GM18508 (cell line): ENCODE results near the gene ZC3HAV1.
"Not testable (repeated sequence)": the region's sequence is repeated elsewhere in the genome, so short reads cannot be mapped to it uniquely, and the experiment has no call there.

ENCODE experiments used
- ATAC-seq: cut with Tn5 transposase; IDR thresholded peaks from one replicate; pipeline ENCODE4 v1.9.1; 2021; ENCODE audit warnings: moderate number of reproducible peaks; ENCODE audit not compliant: insufficient read depth, unreplicated experiment

Gene ZC3HAV1

GRCh38 chr7:139109188-139109982 is at the start of gene ZC3HAV1:
TSS of gene ZC3HAV1 (minus strand) at chr7:139109720. CDS start at chr7:139109331, 389 bp downstream.
- peak; percentile 45 for ATAC-seq

DNA sequence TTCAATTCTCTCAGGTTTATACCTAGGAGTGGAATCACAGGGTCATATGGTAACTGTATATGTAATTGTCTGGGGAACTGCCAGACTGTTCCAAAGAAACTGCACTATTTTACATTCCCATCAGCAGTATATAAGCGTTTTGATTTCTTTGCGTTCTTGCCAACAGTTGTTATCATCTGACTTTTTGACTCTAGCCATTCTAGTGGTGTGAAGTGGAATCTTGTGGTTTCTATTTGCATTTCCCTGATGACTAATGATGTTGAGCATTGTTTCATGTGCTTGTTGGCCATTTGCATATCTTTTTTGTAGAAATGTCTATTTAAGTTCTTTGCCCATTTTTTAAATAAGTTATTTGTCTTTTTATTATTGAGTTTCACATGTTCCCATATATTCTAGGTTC is 44.3 kb upstream of the ZC3HAV1 start:
- no peak for ATAC-seq

GRCh38 chr7:139152149-139152548 is 42.6 kb upstream of the ZC3HAV1 start:
- no peak for ATAC-seq

GRCh38 chr7:139139150-139139549 is 29.6 kb upstream of the ZC3HAV1 start:
- ATAC-seq = no peak

GRCh38 chr7:139133335-139134139 is 24.0 kb upstream of the ZC3HAV1 start:
- peak; percentile 72 for ATAC-seq

DNA sequence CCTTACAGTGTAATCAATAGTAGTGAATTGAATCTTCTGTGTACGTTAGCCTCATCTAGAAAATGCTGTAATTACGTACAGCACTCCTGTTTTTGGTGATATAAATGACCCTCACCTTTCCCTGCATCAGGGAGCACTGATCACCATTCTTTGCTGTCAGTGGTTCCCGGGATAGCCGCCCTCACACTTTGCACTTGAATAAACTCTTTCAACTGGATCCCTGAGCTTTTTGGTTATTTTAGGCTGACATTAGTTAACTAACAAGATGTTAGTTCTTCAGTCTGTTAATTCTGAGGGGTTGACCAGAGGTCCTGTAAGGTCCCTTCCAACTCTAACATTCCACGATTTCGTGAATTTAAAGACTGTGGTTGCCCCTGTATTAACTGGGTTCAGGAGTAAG is 23.4 kb upstream of the ZC3HAV1 start:
- ATAC-seq = no peak

- ATAC-seq = peak; percentile 32
These were observed 22.1 kb upstream of the ZC3HAV1 start for GRCh38 chr7:139131601-139132041.

- not testable (repeated sequence) for ATAC-seq
These were observed 20.3 kb upstream of the ZC3HAV1 start for GRCh38 chr7:139129814-139130213.

DNA sequence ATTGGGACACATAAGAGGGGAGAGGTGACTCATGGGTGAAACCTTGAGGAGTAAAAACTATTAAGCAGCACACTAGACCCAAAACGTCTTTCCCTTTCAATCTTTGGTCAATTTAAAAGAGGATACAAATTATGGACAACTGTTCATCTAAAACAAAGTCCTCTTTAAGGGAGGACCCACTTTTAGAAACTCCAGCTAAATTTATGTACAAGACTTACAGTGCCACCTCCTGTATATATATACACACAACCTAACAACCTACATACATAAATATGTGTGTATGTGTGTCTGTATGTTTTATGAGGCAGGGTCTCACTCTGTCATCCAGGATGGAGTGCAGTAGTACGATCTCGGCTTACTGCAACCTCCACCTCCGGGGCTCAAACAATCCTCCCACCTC is 18.1 kb upstream of the ZC3HAV1 start:
- ATAC-seq = no peak

- no peak for ATAC-seq
These were observed 16.1 kb upstream of the ZC3HAV1 start for GRCh38 chr7:139125657-139126056.

GRCh38 chr7:139124995-139125394 is 15.5 kb upstream of the ZC3HAV1 start:
- not testable (repeated sequence) for ATAC-seq

DNA sequence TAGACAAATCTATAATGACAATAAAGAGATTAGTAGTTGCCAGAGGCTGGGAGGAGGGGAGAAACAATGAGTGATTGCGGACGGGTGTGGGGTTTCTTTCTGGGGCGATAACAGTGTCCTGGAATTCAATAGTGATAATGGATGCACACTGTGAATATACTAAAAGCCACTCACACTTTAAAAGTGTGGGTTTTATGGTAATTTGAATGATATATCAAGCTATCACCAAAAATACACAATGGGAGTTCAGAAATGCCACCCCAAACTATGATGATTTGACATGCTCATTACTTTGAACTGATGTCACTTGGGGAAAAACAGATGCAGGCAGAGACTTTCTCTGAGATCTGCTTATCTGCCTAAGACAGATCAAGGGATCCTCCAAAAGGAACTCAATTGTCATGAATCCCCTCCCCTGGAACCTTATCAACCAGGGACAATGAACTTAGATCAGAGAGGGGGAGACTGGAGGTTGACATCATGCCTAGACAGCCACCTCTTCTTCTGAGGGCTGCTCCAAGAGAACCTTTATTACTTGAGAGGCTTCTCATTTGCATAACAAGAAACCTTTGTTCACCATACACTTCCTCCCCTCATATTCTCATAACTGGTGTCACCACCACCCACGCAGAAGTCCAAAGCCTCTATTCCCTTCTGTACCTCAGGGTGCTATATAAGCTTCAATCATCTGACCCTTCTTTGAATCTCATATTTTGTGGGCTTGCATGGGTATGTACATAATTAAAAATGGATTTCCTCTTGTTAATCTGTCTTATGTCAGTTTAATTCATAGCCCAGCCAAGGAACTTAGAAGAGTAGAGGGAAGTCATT is 14.8 kb upstream of the ZC3HAV1 start:
- no peak for ATAC-seq

GRCh38 chr7:139119486-139119849 is 9.9 kb upstream of the ZC3HAV1 start:
- ATAC-seq = no peak

- ATAC-seq = peak; percentile 68
These were observed 9.4 kb upstream of the ZC3HAV1 start for GRCh38 chr7:139118805-139119485.

- peak; percentile 71 for ATAC-seq
These were observed 8.8 kb upstream of the ZC3HAV1 start for GRCh38 chr7:139118234-139118804.

DNA sequence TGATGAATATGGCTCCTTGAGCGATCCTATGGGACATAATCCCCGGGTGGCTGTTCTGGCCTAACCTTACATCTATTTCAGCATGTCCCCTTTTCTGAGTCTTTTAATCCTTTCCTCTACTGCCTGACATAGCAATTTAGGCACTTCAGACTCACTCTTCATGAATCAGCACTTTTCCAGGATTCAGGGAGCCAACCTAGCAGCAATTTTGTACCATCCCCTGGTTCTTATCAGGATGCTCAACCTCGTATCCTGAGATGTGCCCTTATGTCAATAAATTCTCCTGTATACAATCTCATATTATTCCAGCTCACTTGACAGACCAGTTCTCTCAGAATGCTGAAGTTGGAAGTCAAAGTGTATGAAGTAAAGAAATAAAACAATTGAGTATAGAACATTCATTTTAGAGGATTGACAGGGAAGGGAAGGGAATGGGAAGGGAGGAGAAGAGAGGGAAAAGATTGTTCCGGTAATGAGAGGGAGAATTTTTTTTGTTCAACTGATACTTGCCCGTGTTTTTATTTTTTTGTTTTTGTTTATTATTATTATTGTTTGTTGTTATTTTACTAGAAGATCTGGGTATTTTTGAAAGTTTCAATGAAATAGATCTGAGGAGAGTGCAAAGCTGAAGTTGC is 8.2 kb upstream of the ZC3HAV1 start:
- no peak for ATAC-seq

DNA sequence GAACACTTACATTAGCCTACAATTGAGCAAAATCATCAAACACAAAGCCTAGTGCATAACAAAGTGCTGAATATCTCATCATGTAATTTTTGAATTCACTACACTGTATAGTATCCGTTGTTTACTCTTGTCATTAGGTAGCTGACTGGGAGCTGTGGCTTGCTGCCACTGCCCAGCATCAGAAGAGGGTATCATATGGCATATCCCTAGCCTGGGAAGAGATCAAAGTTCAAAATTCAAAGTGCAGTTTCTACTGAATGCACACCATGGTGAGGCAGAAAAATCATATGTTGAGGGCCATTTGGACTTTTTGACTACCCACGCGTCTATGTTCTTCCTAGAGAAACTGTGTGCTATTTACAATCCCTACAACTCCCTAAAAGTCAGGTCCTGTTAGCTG is 7.5 kb upstream of the ZC3HAV1 start:
- ATAC-seq = no peak

DNA sequence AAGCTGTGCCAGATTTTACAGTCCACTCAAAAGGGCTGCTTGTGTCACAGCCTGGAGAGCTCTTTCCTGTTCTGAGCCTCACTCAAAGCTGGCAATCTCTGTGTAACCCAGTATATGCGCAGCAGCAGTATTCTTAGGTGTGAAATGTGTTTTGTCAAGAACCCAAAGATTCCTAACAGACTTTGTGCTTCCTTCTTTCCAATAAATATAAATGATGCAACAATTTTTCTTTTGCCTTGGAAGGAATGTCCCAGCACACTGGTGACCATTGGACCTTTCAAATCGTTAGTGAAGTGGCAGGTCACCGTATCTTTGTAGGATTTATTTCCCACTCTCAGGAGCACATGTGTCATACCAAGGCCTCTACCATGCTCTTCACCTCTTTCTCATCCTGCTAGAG is 5.6 kb upstream of the ZC3HAV1 start:
- ATAC-seq = no peak

DNA sequence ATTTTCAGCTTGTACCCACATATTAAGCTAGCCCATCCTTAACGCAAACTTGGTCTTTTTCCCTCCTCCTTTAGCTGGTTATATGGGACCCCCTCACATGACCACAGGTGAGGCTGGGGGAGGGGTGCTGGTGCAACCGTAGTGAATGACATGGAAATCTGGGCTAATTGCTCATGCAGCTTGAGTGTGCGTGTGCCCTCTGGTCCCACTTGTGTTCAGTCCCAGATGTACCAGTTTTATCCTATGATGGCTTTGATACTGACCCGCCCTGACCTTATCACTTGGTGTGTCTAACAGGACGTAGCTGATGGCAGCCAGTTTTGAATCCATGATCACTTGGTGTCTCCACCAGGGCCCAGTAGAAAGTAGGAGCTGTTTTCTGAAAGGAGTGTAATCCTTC is 5.1 kb upstream of the ZC3HAV1 start:
- ATAC-seq = no peak
